HCT116 (cell line): ENCODE measurements around the gene KHSRP. TPM values are rescaled to one million over a fixed set of nuclear protein-coding genes. Genes with fewer than 3 reads are reported as not detected.

ENCODE experiments used
- ATAC-seq: fragments of 200-7000 bp; cut with Tn5 transposase; 2 replicates; pipeline ENCODE4 v1.9.1; 2020; ENCODE audit warnings: mild to moderate bottlenecking, moderate library complexity
- BruUV-seq: library from RNA; stranded (reverse); fragments of 400-500 nt; replicated peaks from 2 replicates; lab custom pipeline; 2021; lab: Mats Ljungman, UMichigan
- CTCF ChIA-PET: fragments of 300-600 bp; sonication (Branson Sonifier 250); formaldehyde crosslinking; loops from one replicate; lab custom pipeline; 2021; ENCODE audit warnings: antibody characterized with exemption; lab: Charles Lee
- POLR2A ChIA-PET: fragments of 300-600, 350-600 bp; sonication (Branson Sonifier 250); formaldehyde crosslinking; loops from one replicate; lab custom pipeline; 2021; ENCODE audit warnings: antibody characterized with exemption; lab: Charles Lee
- RAD21 ChIA-PET, 2 experiments: fragments of 300-600 bp; sonication (Branson Sonifier 250); formaldehyde crosslinking; loops; one replicate each; lab custom pipeline; 2023; ENCODE audit warnings: low total read pairs in 2 of 2; ENCODE audit not compliant: uncharacterized antibody in 2 of 2, unreplicated experiment in 2 of 2, low non-redundant PET in 1 of 2; lab: Charles Lee
- DNase-seq: peaks from one replicate; pipeline ENCODE4 v3.0.0-alpha.2; 2010; ENCODE audit warnings: low read depth, low spot score
- H2AFZ ChIP-seq: fragments of 200-600 bp; shearing (Covaris generic), sonication (generic); 2 replicates; pipeline ENCODE4 v1.6.1; 2017; ENCODE audit warnings: low read depth, mixed run types, mixed read lengths, antibody characterized with exemption, low read length; ENCODE audit not compliant: poor library complexity, severe bottlenecking
- H3K27ac ChIP-seq: 2 replicates; pipeline ENCODE4 v1.5.1; 2012; ENCODE audit warnings: low read depth, low read length
- H3K27me3 ChIP-seq: fragments of 200-600 bp; sonication (generic); 2 replicates; pipeline ENCODE4 v1.6.1; 2016; ENCODE audit warnings: mixed run types, low read length, mixed read lengths; ENCODE audit not compliant: insufficient read depth
- H3K36me3 ChIP-seq, 2 experiments: fragments of 200-500 bp in 1 of 2; fragments of 200-600 bp in 1 of 2; sonication (Bioruptor generic) in 1 of 2; sonication (generic) in 1 of 2; 2 replicates each; pipeline versions ENCODE4 v1.5.1 to v1.6.1; 2014 to 2016; ENCODE audit warnings: low read length in 2 of 2, inconsistent platforms in 1 of 2, mixed read lengths in 1 of 2, mixed run types in 1 of 2; ENCODE audit not compliant: insufficient read depth in 2 of 2, control insufficient read depth in 1 of 2
- H3K4me1 ChIP-seq, 2 experiments: fragments of 200-600 bp in 1 of 2; sonication (generic) in 1 of 2; 2 replicates each; pipeline versions ENCODE4 v1.5.1 to v1.6.1; 2012 to 2017; ENCODE audit warnings: low read length in 2 of 2, inconsistent platforms in 1 of 2, mild to moderate bottlenecking in 1 of 2, mixed read lengths in 1 of 2, mixed run types in 1 of 2, moderate library complexity in 1 of 2; ENCODE audit not compliant: insufficient read depth in 2 of 2, control insufficient read depth in 1 of 2
- H3K4me2 ChIP-seq: fragments of 200-600 bp; sonication (generic); 2 replicates; pipeline ENCODE4 v1.6.1; 2017; ENCODE audit warnings: mixed run types, low read length, mixed read lengths
- H3K4me3 ChIP-seq, 2 experiments: fragments of 200-600 bp in 1 of 2; sonication (generic) in 1 of 2; replicated peaks in 1 of 2; 2 replicates each; pipeline ENCODE4 v1.5.1; 2011 to 2016; ENCODE audit warnings: low read length in 2 of 2, control low read depth in 1 of 2, low read depth in 1 of 2, mild to moderate bottlenecking in 1 of 2, mixed read lengths in 1 of 2, mixed run types in 1 of 2
- H3K79me2 ChIP-seq: fragments of 200-600 bp; sonication (generic); 2 replicates; pipeline ENCODE4 v1.6.1; 2017; ENCODE audit warnings: mild to moderate bottlenecking, mixed run types, low read length, moderate library complexity, mixed read lengths; ENCODE audit not compliant: insufficient read depth
- H3K9ac ChIP-seq: fragments of 200-600 bp; sonication (generic); 2 replicates; pipeline ENCODE4 v1.6.1; 2016; ENCODE audit warnings: low read length, mixed read lengths
- H3K9me2 ChIP-seq: fragments of 200-600 bp; sonication (generic), shearing (Covaris generic); 2 replicates; pipeline ENCODE4 v1.6.1; 2017; ENCODE audit warnings: mixed run types, mild to moderate bottlenecking, moderate library complexity; ENCODE audit not compliant: insufficient read depth
- H3K9me3 ChIP-seq, 2 experiments: fragments of 200-500 bp in 1 of 2; fragments of 200-600 bp in 1 of 2; sonication (Bioruptor generic) in 1 of 2; sonication (generic) in 1 of 2; 2 replicates each; pipeline ENCODE4 v1.6.1; 2014 to 2017; ENCODE audit warnings: low read length in 2 of 2, mixed read lengths in 2 of 2, inconsistent platforms in 1 of 2, low read depth in 1 of 2, mild to moderate bottlenecking in 1 of 2, mixed run types in 1 of 2, moderate library complexity in 1 of 2; ENCODE audit not compliant: control insufficient read depth in 1 of 2, insufficient read depth in 1 of 2
- H4K20me1 ChIP-seq: fragments of 200-600 bp; sonication (generic), shearing (Covaris generic); 2 replicates; pipeline ENCODE4 v1.6.1; 2017; ENCODE audit warnings: mixed run types, mild to moderate bottlenecking, moderate library complexity; ENCODE audit not compliant: insufficient read depth
- ATF3 ChIP-seq: IDR thresholded peaks from 2 replicates; pipeline ENCODE4 v1.6.1; 2012
- FOSL1 ChIP-seq: IDR thresholded peaks from 2 replicates; pipeline ENCODE4 v1.6.1; 2012; ENCODE audit warnings: low read depth
- JUND ChIP-seq: IDR thresholded peaks from 2 replicates; pipeline ENCODE4 v1.6.1; 2012
- YY1 ChIP-seq: IDR thresholded peaks from 2 replicates; pipeline ENCODE4 v1.6.1; 2011; ENCODE audit warnings: low read length, low read depth, moderate library complexity, mild to moderate bottlenecking; ENCODE audit not compliant: insufficient replicate concordance; ENCODE audit errors: extremely low read depth
- ZFX ChIP-seq: fragments of 450-650 bp; IDR thresholded peaks from 2 replicates; pipeline ENCODE4 v1.6.1; 2017
- ZNF274 ChIP-seq: fragments of 200-500 bp; sonication (Bioruptor generic); IDR thresholded peaks from 2 replicates; pipeline ENCODE4 v1.6.1; 2014; ENCODE audit warnings: mild to moderate bottlenecking, low read depth, low read length, inconsistent platforms
- intact Hi-C: fragments of 100-400 bp; cut with micrococcal nuclease; formaldehyde crosslinking; loops from 2 replicates; pipeline ENCODE4 v1.10.0; 2022
- total RNA-seq: library from RNA; stranded (reverse); gene quantifications from one replicate; pipeline ENCODE4 v1.2.1, GENCODE V29; 2021; ENCODE audit not compliant: unreplicated experiment

Gene KHSRP
- total RNA-seq, 1 experiment from 2014 or later: 553 TPM

GRCh38 chr19:6471076-6471475, 46.5 kb upstream of the KHSRP start:
- H4K20me1 ChIP-seq: no peaks in the 10 kb centered on the region
- DNase-seq (no peak), ATAC-seq (no peak)
- CTCF ChIA-PET: no interaction called here
- intact Hi-C loops: no loop called here
- BruUV-seq: no TSS peak
- no peak overlapping the region for H3K4me2 ChIP-seq
- peaks cover 8 to 22% of the 10 kb centered on the region in 2 experiments for H3K4me1 ChIP-seq
- H3K4me3 ChIP-seq: no peak overlapping the region
- no peaks in the 10 kb centered on the region for H3K27me3 ChIP-seq
- H3K27ac ChIP-seq: no peak overlapping the region
- peaks cover 0 to 10% of the 10 kb centered on the region in 2 experiments; a peak in 2 of 4 replicates for H3K36me3 ChIP-seq
- H3K9me3 ChIP-seq: no peaks in the 10 kb centered on the region
- H3K79me2 ChIP-seq: no peaks in the 10 kb centered on the region
- no peak for TF ChIP-seq YY1
- no peak overlapping the region for H2AFZ ChIP-seq
- no peak overlapping the region for H3K9ac ChIP-seq
- POLR2A ChIA-PET: no interaction called here
- RAD21 ChIA-PET: no interaction called here
- no peaks in the 10 kb centered on the region for H3K9me2 ChIP-seq

- CTCF ChIA-PET: interaction anchor here (1.0 kb wide), 1 partner anchor 44 kb away, joined by 3 read pairs; no protein-coding TSS in a partner anchor
- ATAC-seq: no peak
- H3K9me3 ChIP-seq: no peaks in the 10 kb centered on the region
- TF ChIP-seq FOSL1 (no peak), JUND (no peak), ZFX (no peak), ATF3 (no peak), ZNF274 (no peak)
- no peaks in the 10 kb centered on the region for H3K27me3 ChIP-seq
- no peak overlapping the region for H3K4me2 ChIP-seq
- no peak overlapping the region for H2AFZ ChIP-seq
- H4K20me1 ChIP-seq: no peaks in the 10 kb centered on the region
- H3K9me2 ChIP-seq: no peaks in the 10 kb centered on the region
- H3K4me3 ChIP-seq: no peak overlapping the region
- no peak overlapping the region for H3K9ac ChIP-seq
- H3K4me1 ChIP-seq: peaks cover 13 to 19% of the 10 kb centered on the region in 2 experiments
- H3K36me3 ChIP-seq: peaks cover 0 to 10% of the 10 kb centered on the region in 2 experiments; a peak in 2 of 4 replicates
- no peak for DNase-seq
- POLR2A ChIA-PET: no interaction called here
- no TSS peak for BruUV-seq
- no peak overlapping the region for H3K27ac ChIP-seq
- peaks cover 5% of the 10 kb centered on the region; the same call in 1 of the 2 replicates for H3K79me2 ChIP-seq
- RAD21 ChIA-PET: no interaction called here
- intact Hi-C loops: no loop called here
Observed at GRCh38 chr19:6470173-6470572, 45.6 kb upstream of the KHSRP start.
